ENCODE measurements around the gene GRB2. TPM values are rescaled to one million over a fixed set of nuclear protein-coding genes. Genes with fewer than 3 reads are reported as not detected.

The GRB2 gene
- total and polyA plus RNA-seq, 10 of the 15 experiments (the other 5 are each of a cell fraction or from before 2014, with no cell fraction given): 113 to 268 (median 158) TPM

DNA sequence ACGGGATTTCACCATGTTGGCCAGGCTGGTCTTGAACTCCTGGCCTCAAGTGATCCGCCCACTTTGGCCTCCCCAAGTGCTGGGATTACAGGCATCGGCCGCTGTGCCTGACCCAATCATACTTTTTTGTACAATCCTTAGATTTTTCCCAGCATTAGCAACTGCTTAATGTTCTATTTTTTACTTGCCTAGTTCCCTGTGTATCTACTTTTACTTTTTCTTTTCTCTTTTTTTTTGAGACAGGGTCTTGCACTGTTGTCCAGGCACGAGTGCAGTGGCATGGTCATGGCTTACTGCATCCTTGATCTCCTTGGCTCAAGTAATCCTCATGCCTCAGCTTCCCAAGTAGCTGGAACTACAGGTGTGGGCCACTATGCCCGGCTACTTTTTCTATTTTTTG is 9.5 kb downstream of the GRB2 start (continued):
- TF ChIP-seq PML (IDR thresholded peaks at IDR 0.05; ENCODE audit: low read length) (no peak), MEF2A (IDR thresholded peaks at IDR 0.05; ENCODE audit: insufficient read depth, low read depth, low read length) (no peak), NFXL1 (IDR thresholded peaks at IDR 0.05; ENCODE audit: borderline replicate concordance) (no peak), ZNF217 (IDR thresholded peaks at IDR 0.05) (no peak), SMARCA5 (IDR thresholded peaks at IDR 0.05) (no peak), BMI1 (IDR thresholded peaks at IDR 0.05; ENCODE audit: borderline replicate concordance) (no peak), ATF7 (IDR thresholded peaks at IDR 0.05; ENCODE audit: low read depth) (no peak), EED (IDR thresholded peaks at IDR 0.05; ENCODE audit: low read depth) (no peak)
- TF ChIP-seq, protein P1, sequence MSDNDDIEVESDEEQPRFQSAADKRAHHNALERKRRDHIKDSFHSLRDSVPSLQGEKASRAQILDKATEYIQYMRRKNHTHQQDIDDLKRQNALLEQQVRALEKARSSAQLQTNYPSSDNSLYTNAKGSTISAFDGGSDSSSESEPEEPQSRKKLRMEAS (IDR thresholded peaks at IDR 0.05; ENCODE audit: low read depth, low read length): no peak

- Histone ChIP-seq H4K20me1 (ENCODE audit: control insufficient read depth, insufficient read depth) (peaks cover 30% of the 10 kb centered on the region; the same call in 1 of the 2 replicates), H3K4me1 (ENCODE audit: control insufficient read depth, insufficient read depth, low read length) (peaks cover 24% of the 10 kb centered on the region), H3K4me2 (ENCODE audit: control insufficient read depth, insufficient read depth) (peak overlapping the region; percentile 98), H3K27me3 (replicated peaks in 1 of 2; ENCODE audit: control insufficient read depth in 2 of 2, insufficient read depth in 2 of 2, low read length in 1 of 2) (no peaks in the 10 kb centered on the region), H3K9me3 (replicated peaks; ENCODE audit: control insufficient read depth, insufficient read depth, low read length) (no peaks in the 10 kb centered on the region), H3K79me2 (ENCODE audit: control insufficient read depth, insufficient read depth, low read length) (peaks cover 96% of the 10 kb centered on the region), H2AFZ (ENCODE audit: control insufficient read depth, low read depth, low read length) (no peak overlapping the region), H3K36me3 (ENCODE audit: control insufficient read depth in 2 of 2, insufficient read depth in 2 of 2, low read length in 1 of 2) (peaks cover 3 to 16% of the 10 kb centered on the region in 2 experiments), H3K9ac (ENCODE audit: control insufficient read depth, insufficient read depth, low read length) (peak overlapping the region; percentile 61), H3K4me3 (peak overlapping the region; percentile 77), H3K27ac (ENCODE audit: control insufficient read depth, insufficient read depth) (peak overlapping the region; percentile 57)
- ATAC-seq: peak; percentile 26
- ChIA-PET SMC1A (ENCODE audit: uncharacterized antibody, unreplicated experiment) (interaction anchor here (0.6 to 9.6 kb wide), 18 partner anchors 9 to 280 kb away, joined by 3 to 115 read pairs (median 4); partner anchors contain the start of genes GRB2 and SLC25A19), RAD21 (ENCODE audit: unreplicated experiment) (interaction anchor here (0.7 to 3.4 kb wide), 18 partner anchors 7 to 154 kb away, joined by 3 to 22 read pairs (median 5); partner anchors contain the start of gene SLC25A19), CTCF (interaction anchor here (0.6 to 7.3 kb wide), 20 partner anchors 8 to 433 kb away, joined by 3 to 69 read pairs (median 4); partner anchors contain the start of genes GRB2, MIF4GD and SLC25A19), POLR2A (interaction anchor here (0.6 to 5.4 kb wide), 18 partner anchors 9 to 521 kb away, joined by 3 to 44 read pairs (median 4); partner anchors contain the start of genes GRB2, MIF4GD and SLC25A19)
- WGBS (ENCODE audit: insufficient coverage, insufficient replicate concordance, low lambda C conversion rate, missing lambda C conversion rate): 0% methylated on average over 9 of the region's 9 CpGs
- no peak for DNase-seq (ENCODE audit: low read depth, low spot score)
- no TSS peak for BruUV-seq (replicated peaks)
- intact Hi-C loops (cut with micrococcal nuclease; ENCODE audit: unreplicated experiment): no loop called here
- in situ Hi-C loops (cut with MboI): no loop called here
- FAIRE-seq: no peak
- no peak for TF ChIP-seq ZNF687 (IDR thresholded peaks at IDR 0.05)
- TF ChIP-seq, protein P2, sequence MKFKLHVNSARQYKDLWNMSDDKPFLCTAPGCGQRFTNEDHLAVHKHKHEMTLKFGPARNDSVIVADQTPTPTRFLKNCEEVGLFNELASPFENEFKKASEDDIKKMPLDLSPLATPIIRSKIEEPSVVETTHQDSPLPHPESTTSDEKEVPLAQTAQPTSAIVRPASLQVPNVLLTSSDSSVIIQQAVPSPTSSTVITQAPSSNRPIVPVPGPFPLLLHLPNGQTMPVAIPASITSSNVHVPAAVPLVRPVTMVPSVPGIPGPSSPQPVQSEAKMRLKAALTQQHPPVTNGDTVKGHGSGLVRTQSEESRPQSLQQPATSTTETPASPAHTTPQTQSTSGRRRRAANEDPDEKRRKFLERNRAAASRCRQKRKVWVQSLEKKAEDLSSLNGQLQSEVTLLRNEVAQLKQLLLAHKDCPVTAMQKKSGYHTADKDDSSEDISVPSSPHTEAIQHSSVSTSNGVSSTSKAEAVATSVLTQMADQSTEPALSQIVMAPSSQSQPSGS (IDR thresholded peaks at IDR 0.05; ENCODE audit: low read length): no peak
- TF ChIP-seq ETV6 (conservative IDR thresholded peaks at IDR 0.05 in 1 of 2, IDR thresholded peaks at IDR 0.05 in 1 of 2; ENCODE audit: borderline replicate concordance in 1 of 2, low read depth in 1 of 2): no peak
- no peak for TF ChIP-seq MTA2 (IDR thresholded peaks at IDR 0.05; ENCODE audit: low read depth)
- no peak for TF ChIP-seq CHD4 (IDR thresholded peaks at IDR 0.05)
- no peak for TF ChIP-seq BCL3 (IDR thresholded peaks at IDR 0.05; ENCODE audit: borderline replicate concordance, insufficient read depth, low read depth, low read length, poor library complexity, severe bottlenecking)
- TF ChIP-seq NR2C2 (IDR thresholded peaks at IDR 0.05; ENCODE audit: borderline replicate concordance, control insufficient read depth, insufficient read length, low read depth): no peak
Measured at GRCh38 chr17:75394332-75394918, 11.1 kb downstream of the GRB2 start.

Data from GM12878 (cell line).